ENCODE results near the gene VPS13A.

DNA sequence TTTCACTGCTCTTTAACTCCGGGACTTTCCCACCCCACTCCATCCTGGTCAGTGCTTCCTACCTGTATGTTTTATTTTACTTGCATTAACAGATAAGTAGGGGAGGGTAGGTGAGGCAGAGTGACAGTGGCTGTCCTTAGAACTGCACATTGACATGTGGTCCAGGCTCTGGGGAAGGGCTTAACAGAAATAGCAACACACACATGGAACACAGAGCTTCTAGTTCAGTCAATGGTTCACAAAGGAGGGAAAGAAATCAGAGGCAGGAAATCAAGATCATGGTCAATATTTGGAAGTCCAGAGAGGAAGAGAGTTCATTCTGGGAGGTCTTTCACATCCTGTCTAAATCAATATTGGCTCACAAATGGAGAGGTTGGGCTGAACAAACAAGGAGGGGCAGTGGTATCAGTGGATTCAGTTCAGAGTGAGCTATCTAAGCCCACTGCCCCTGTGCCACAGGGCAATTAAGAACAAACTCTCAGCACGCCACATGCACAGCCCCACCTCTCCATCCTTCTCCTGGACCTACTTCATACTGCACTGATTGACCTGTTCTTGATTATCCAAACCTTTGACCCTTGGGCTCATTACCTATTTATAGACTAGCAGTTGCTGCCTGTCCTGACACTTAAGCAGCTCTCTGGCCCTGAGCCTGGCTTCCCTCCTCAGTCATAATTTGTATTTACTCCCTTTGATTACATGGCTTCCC is 6.2 kb upstream of the VPS13A start:
- TF ChIP-seq, protein P1, sequence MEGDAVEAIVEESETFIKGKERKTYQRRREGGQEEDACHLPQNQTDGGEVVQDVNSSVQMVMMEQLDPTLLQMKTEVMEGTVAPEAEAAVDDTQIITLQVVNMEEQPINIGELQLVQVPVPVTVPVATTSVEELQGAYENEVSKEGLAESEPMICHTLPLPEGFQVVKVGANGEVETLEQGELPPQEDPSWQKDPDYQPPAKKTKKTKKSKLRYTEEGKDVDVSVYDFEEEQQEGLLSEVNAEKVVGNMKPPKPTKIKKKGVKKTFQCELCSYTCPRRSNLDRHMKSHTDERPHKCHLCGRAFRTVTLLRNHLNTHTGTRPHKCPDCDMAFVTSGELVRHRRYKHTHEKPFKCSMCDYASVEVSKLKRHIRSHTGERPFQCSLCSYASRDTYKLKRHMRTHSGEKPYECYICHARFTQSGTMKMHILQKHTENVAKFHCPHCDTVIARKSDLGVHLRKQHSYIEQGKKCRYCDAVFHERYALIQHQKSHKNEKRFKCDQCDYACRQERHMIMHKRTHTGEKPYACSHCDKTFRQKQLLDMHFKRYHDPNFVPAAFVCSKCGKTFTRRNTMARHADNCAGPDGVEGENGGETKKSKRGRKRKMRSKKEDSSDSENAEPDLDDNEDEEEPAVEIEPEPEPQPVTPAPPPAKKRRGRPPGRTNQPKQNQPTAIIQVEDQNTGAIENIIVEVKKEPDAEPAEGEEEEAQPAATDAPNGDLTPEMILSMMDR (conservative IDR thresholded peaks at IDR 0.05; ENCODE audit: low read length) = no peak
- TF ChIP-seq EZH2phosphoT487 (IDR thresholded peaks at IDR 0.05; ENCODE audit: borderline replicate concordance, low read depth, low read length) = no peak
